IMR-90 (cell line): ENCODE measurements around the gene ST6GALNAC4. TPM values are rescaled to one million over a fixed set of nuclear protein-coding genes. Genes with fewer than 3 reads are reported as not detected.

Experiments
- ATAC-seq: fragments of 200-7000 bp; cut with Tn5 transposase; 2 replicates; pipeline ENCODE4 v1.9.1; 2020; ENCODE audit warnings: low read depth, mild to moderate bottlenecking, moderate library complexity
- BruUV-seq: library from RNA; stranded (reverse); fragments of 400-500 nt; replicated peaks from 2 replicates; lab custom pipeline; 2021; lab: Mats Ljungman, UMichigan
- CTCF ChIA-PET: fragments of 300-600 bp; formaldehyde crosslinking; extraction: SDS; loops from one replicate; lab custom pipeline; 2021; ENCODE audit warnings: antibody characterized with exemption; lab: Yijun Ruan, JAX
- POLR2A ChIA-PET: fragments of 300-600 bp; sonication (Branson Sonifier 250); formaldehyde crosslinking; loops from one replicate; lab custom pipeline; 2022; ENCODE audit warnings: antibody characterized with exemption; ENCODE audit not compliant: unreplicated experiment; lab: Charles Lee
- DNase-seq: peaks from one replicate; pipeline ENCODE4 v3.0.0; 2013
- H2AFZ ChIP-seq: replicated peaks from 2 replicates; pipeline ENCODE3; 2013; ENCODE audit warnings: low read length, mild to moderate bottlenecking; ENCODE audit not compliant: poor library complexity
- H2AK5ac ChIP-seq: 2 replicates; pipeline ENCODE4 v1.6.1; 2013; ENCODE audit warnings: low read depth, low read length, inconsistent platforms
- H2AK9ac ChIP-seq: replicated peaks from 2 replicates; pipeline ENCODE3; 2013; ENCODE audit warnings: mild to moderate bottlenecking, low read depth, low read length, moderate library complexity; ENCODE audit not compliant: poor library complexity
- H2BK120ac ChIP-seq: 2 replicates; pipeline ENCODE4 v1.6.1; 2013; ENCODE audit warnings: low read depth, low read length, inconsistent platforms
- H2BK15ac ChIP-seq: 3 replicates; pipeline ENCODE4 v1.6.1; 2013; ENCODE audit warnings: low read depth, low read length, inconsistent platforms
- H2BK20ac ChIP-seq: 2 replicates; pipeline ENCODE4 v1.6.1; 2013; ENCODE audit warnings: low read depth, mild to moderate bottlenecking, inconsistent platforms, low read length, moderate library complexity
- H2BK5ac ChIP-seq: 2 replicates; pipeline ENCODE4 v1.6.1; 2013; ENCODE audit warnings: mild to moderate bottlenecking, low read depth, low read length, inconsistent platforms; ENCODE audit not compliant: poor library complexity, severe bottlenecking
- H3K14ac ChIP-seq: replicated peaks from 2 replicates; pipeline ENCODE4 v1.6.1; 2013; ENCODE audit warnings: low read depth, low read length, inconsistent platforms
- H3K18ac ChIP-seq: 2 replicates; pipeline ENCODE4 v1.6.1; 2013; ENCODE audit warnings: low read depth, low read length, control low read depth
- H3K23ac ChIP-seq: 2 replicates; pipeline ENCODE4 v1.6.1; 2013; ENCODE audit warnings: low read depth, low read length, inconsistent platforms
- H3K27ac ChIP-seq: 2 replicates; pipeline ENCODE4 v1.5.1; 2013; ENCODE audit warnings: mild to moderate bottlenecking, control low read depth, low read length; ENCODE audit not compliant: insufficient read depth
- H3K27me3 ChIP-seq: 2 replicates; pipeline ENCODE4 v1.6.1; 2013; ENCODE audit warnings: low read length; ENCODE audit not compliant: control insufficient read depth, insufficient read depth
- H3K36me3 ChIP-seq: 2 replicates; pipeline ENCODE4 v1.6.1; 2013; ENCODE audit warnings: low read length, mixed read lengths; ENCODE audit not compliant: control insufficient read depth, insufficient read depth
- H3K4ac ChIP-seq: 2 replicates; pipeline ENCODE4 v1.6.1; 2013; ENCODE audit warnings: low read depth, low read length, inconsistent platforms
- H3K4me1 ChIP-seq: 2 replicates; pipeline ENCODE4 v1.6.1; 2013; ENCODE audit warnings: low read length, mixed read lengths; ENCODE audit not compliant: control insufficient read depth, insufficient read depth
- H3K4me2 ChIP-seq: 2 replicates; pipeline ENCODE4 v1.6.1; 2013; ENCODE audit warnings: low read depth, mild to moderate bottlenecking, control low read depth, low read length, moderate library complexity
- H3K4me3 ChIP-seq: 2 replicates; pipeline ENCODE4 v1.5.1; 2013; ENCODE audit warnings: low read depth, mild to moderate bottlenecking, control low read depth, low read length, moderate library complexity; ENCODE audit not compliant: insufficient read depth
- H3K56ac ChIP-seq: 2 replicates; pipeline ENCODE4 v1.6.1; 2013; ENCODE audit warnings: low read length, inconsistent platforms; ENCODE audit not compliant: insufficient read depth; ENCODE audit errors: extremely low read depth
- H3K79me1 ChIP-seq, 2 experiments: 2 replicates each; pipeline ENCODE4 v1.6.1; 2013; ENCODE audit warnings: low read length in 2 of 2, inconsistent platforms in 1 of 2, low read depth in 1 of 2
- H3K9ac ChIP-seq: 2 replicates; pipeline ENCODE4 v1.6.1; 2013; ENCODE audit warnings: low read depth, low read length, control low read depth
- H3K9me1 ChIP-seq: 2 replicates; pipeline ENCODE4 v1.6.1; 2013; ENCODE audit warnings: low read length, inconsistent platforms; ENCODE audit not compliant: insufficient read depth
- H3K9me3 ChIP-seq: 2 replicates; pipeline ENCODE4 v1.6.1; 2013; ENCODE audit warnings: low read length; ENCODE audit not compliant: control insufficient read depth, insufficient read depth
- H4K20me1 ChIP-seq: 2 replicates; pipeline ENCODE4 v1.6.1; 2013; ENCODE audit warnings: low read length, inconsistent platforms; ENCODE audit not compliant: insufficient read depth
- H4K5ac ChIP-seq: 2 replicates; pipeline ENCODE4 v1.6.1; 2013; ENCODE audit warnings: mild to moderate bottlenecking, low read depth, low read length, control low read depth
- H4K8ac ChIP-seq, 2 experiments: 2 replicates each; pipeline ENCODE4 v1.6.1; 2013; ENCODE audit warnings: low read depth in 2 of 2, low read length in 2 of 2, control low read depth in 1 of 2, inconsistent platforms in 1 of 2
- H4K91ac ChIP-seq: 2 replicates; pipeline ENCODE4 v1.6.1; 2013; ENCODE audit warnings: low read depth, low read length, inconsistent platforms; ENCODE audit not compliant: insufficient read depth
- ELK1 ChIP-seq: fragments of 150-350 bp; IDR thresholded peaks from 2 replicates; pipeline ENCODE4 v1.6.1; 2016; ENCODE audit warnings: low read depth, mild to moderate bottlenecking, low read length, moderate library complexity, borderline replicate concordance
- NFE2L2 ChIP-seq: fragments of 150-350 bp; IDR thresholded peaks from 2 replicates; pipeline ENCODE4 v1.6.1; 2016; ENCODE audit warnings: low read depth, mild to moderate bottlenecking, low read length
- RAD21 ChIP-seq: IDR thresholded peaks from 2 replicates; pipeline ENCODE4 v1.6.1; 2012; ENCODE audit warnings: low read length, improper control_type of control experiment
- WGBS, 2 experiments: methylation state at CpG; one replicate each; pipeline versions ENCODE4 v1.1.5 to v1.1.7; 2013; ENCODE audit warnings: missing lambda C conversion rate in 2 of 2; ENCODE audit not compliant: insufficient read length in 1 of 2; ENCODE audit errors: extremely low coverage in 2 of 2; 5-methylcytosine and 5-hydroxymethylcytosine counted together
- dilution Hi-C: fragments of 300-500 bp; cut with HindIII; formaldehyde crosslinking; loops from one replicate; pipeline ENCODE4 v1.14.3; 2018; ENCODE audit warnings: low sequenced_read_pairs; ENCODE audit not compliant: unreplicated experiment
- in situ Hi-C: fragments of 300-500 bp; cut with MboI; formaldehyde crosslinking; loops from 3 replicates; pipeline ENCODE4 v1.14.3; 2019; ENCODE audit warnings: low sequenced_read_pairs, inconsistent platforms, mixed read lengths
- intact Hi-C: fragments of 100-400 bp; cut with micrococcal nuclease; formaldehyde crosslinking; loops from 2 replicates; pipeline ENCODE4 v1.10.0; 2022
- polyA plus RNA-seq, 3 experiments: library from polyadenylated mRNA; depleted of rRNA; stranded (reverse); fragments of >200 nt; gene quantifications; 2 replicates each; pipeline ENCODE4 v1.2.3, GENCODE V29; 2012; ENCODE audit warnings: low replicate concordance in 1 of 3
- total RNA-seq: library from RNA; depleted of rRNA; stranded (reverse); fragments of >200 nt; gene quantifications from 2 replicates; pipeline ENCODE4 v1.2.3, GENCODE V29; 2012

The ST6GALNAC4 gene
- total and polyA plus RNA-seq, 2 of the 4 experiments (the other 2 are of a cell fraction): 12.5 to 32.9 TPM

- Histone ChIP-seq H3K9me3 (no peaks in the 10 kb centered on the region), H3K27me3 (no peaks in the 10 kb centered on the region), H3K23ac (no peak overlapping the region), H3K79me1 (peaks cover 0 to 3% of the 10 kb centered on the region in 2 experiments; a peak in 1 of 4 replicates), H4K8ac (no peak overlapping the region), H3K4me3 (no peak overlapping the region), H2BK120ac (no peak overlapping the region), H2BK15ac (no peak overlapping the region), H2AK9ac (no peak overlapping the region), H3K4me2 (no peak overlapping the region), H3K4ac (no peak overlapping the region), H2BK20ac (no peak overlapping the region), H4K20me1 (no peaks in the 10 kb centered on the region), H3K4me1 (peaks cover 13% of the 10 kb centered on the region), H3K18ac (no peak overlapping the region), H3K14ac (no peak overlapping the region), H3K27ac (no peak overlapping the region), H4K91ac (no peak overlapping the region), H2AFZ (no peak overlapping the region), H2BK5ac (no peak overlapping the region), H3K36me3 (peaks cover 27% of the 10 kb centered on the region), H3K9ac (no peak overlapping the region), H3K9me1 (0 out of 2 replicates have a peak, but pooled peaks cover 4% of the 10 kb centered on the region), H3K56ac (no peak overlapping the region), H4K5ac (no peak overlapping the region), H2AK5ac (no peak overlapping the region)
- ChIA-PET CTCF (no interaction called here), POLR2A (no interaction called here)
- TF ChIP-seq ELK1 (no peak), RAD21 (no peak), NFE2L2 (no peak)
- ATAC-seq: no peak
- dilution Hi-C loops (no loop called here), in situ Hi-C loops (no loop called here), intact Hi-C loops (no loop called here)
- 97% methylated on average over 18 of the region's 35 CpGs; no CpG with 5 or more reads in 1 of the 2 experiments for WGBS, 2 experiments
- no peak for DNase-seq
- no TSS peak for BruUV-seq
Measured at GRCh38 chr9:127907867-127908659, 8.8 kb downstream of the ST6GALNAC4 start.
